SK-N-SH (cell line): Measurements from ENCODE around the gene TNS4. TPM values are rescaled to one million over a fixed set of nuclear protein-coding genes. Genes with fewer than 3 reads are reported as not detected.

ENCODE experiments used
- CTCF ChIA-PET: fragments of 300-600, 350-600 bp; formaldehyde crosslinking; extraction: SDS; loops from one replicate; lab custom pipeline; 2021; lab: Yijun Ruan, JAX
- POLR2A ChIA-PET: fragments of 350-600 bp; sonication (Branson Sonifier 250); formaldehyde crosslinking; extraction: SDS; loops from one replicate; lab custom pipeline; 2020; ENCODE audit warnings: antibody characterized with exemption, inconsistent platforms; lab: Yijun Ruan, JAX
- DNase-seq: peaks from one replicate; pipeline ENCODE4 v3.0.0; 2012
- H2AFZ ChIP-seq: fragments of 200-600 bp; sonication (generic); 2 replicates; pipeline ENCODE4 v1.8.1; 2016; ENCODE audit warnings: antibody characterized with exemption, mild to moderate bottlenecking, low read depth
- H3F3A ChIP-seq: fragments of 200-600 bp; sonication (generic); replicated peaks from 2 replicates; pipeline ENCODE3; 2016; ENCODE audit warnings: antibody characterized with exemption, mild to moderate bottlenecking; ENCODE audit not compliant: insufficient read depth
- H3K27ac ChIP-seq, 2 experiments: fragments of 200-500 bp in 1 of 2; fragments of 200-600 bp in 1 of 2; sonication (Bioruptor generic) in 1 of 2; sonication (generic), shearing (Covaris generic) in 1 of 2; 2 replicates each; pipeline versions ENCODE4 v1.5.1 to v1.6.1; 2014 to 2016; ENCODE audit warnings: low read depth in 2 of 2, inconsistent platforms in 1 of 2, low read length in 1 of 2, mild to moderate bottlenecking in 1 of 2, mixed read lengths in 1 of 2
- H3K27me3 ChIP-seq: fragments of 200-600 bp; sonication (generic), shearing (Covaris generic); 2 replicates; pipeline ENCODE4 v1.6.1; 2016; ENCODE audit warnings: mixed run types; ENCODE audit not compliant: insufficient read depth
- H3K36me3 ChIP-seq, 2 experiments: fragments of 200-500 bp in 1 of 2; fragments of 200-600 bp in 1 of 2; sonication (Bioruptor generic) in 1 of 2; sonication (generic) in 1 of 2; replicated peaks in 1 of 2; 2 replicates each; pipeline versions ENCODE3 to v1.5.1; 2014 to 2016; ENCODE audit warnings: low read length in 1 of 2, mild to moderate bottlenecking in 1 of 2; ENCODE audit not compliant: insufficient read depth in 2 of 2, control insufficient read depth in 1 of 2
- H3K4me1 ChIP-seq, 2 experiments: fragments of 200-500 bp in 1 of 2; fragments of 200-600 bp in 1 of 2; sonication (Bioruptor generic) in 1 of 2; sonication (generic), shearing (Covaris generic) in 1 of 2; 2 replicates each; pipeline versions ENCODE4 v1.5.1 to v1.6.1; 2014 to 2016; ENCODE audit warnings: low read depth in 1 of 2, low read length in 1 of 2, mixed run types in 1 of 2; ENCODE audit not compliant: insufficient read depth in 2 of 2, control insufficient read depth in 1 of 2
- H3K4me2 ChIP-seq: fragments of 200-600 bp; sonication (generic), shearing (Covaris generic); 2 replicates; pipeline ENCODE4 v1.6.1; 2017; ENCODE audit warnings: mixed run types
- H3K4me3 ChIP-seq, 2 experiments: fragments of 200-500 bp in 1 of 2; fragments of 200-600 bp in 1 of 2; sonication (Bioruptor generic) in 1 of 2; sonication (generic), shearing (Covaris generic) in 1 of 2; 2 replicates each; pipeline versions ENCODE4 v1.5.1 to v1.8.1; 2014 to 2016; ENCODE audit warnings: low read depth in 2 of 2, inconsistent platforms in 1 of 2, low read length in 1 of 2, mild to moderate bottlenecking in 1 of 2, mixed read lengths in 1 of 2, moderate library complexity in 1 of 2
- H3K79me2 ChIP-seq: fragments of 200-600 bp; sonication (generic); 2 replicates; pipeline ENCODE4 v1.8.1; 2017; ENCODE audit warnings: mild to moderate bottlenecking; ENCODE audit not compliant: insufficient read depth
- H3K9ac ChIP-seq: fragments of 200-600 bp; sonication (generic); 2 replicates; pipeline ENCODE4 v1.6.1; 2017; ENCODE audit warnings: mixed run types
- H3K9me2 ChIP-seq: fragments of 200-600 bp; sonication (generic); 2 replicates; pipeline ENCODE4 v1.6.1; 2017; ENCODE audit warnings: mixed run types
- H3K9me3 ChIP-seq: fragments of 200-600 bp; sonication (generic); 2 replicates; pipeline ENCODE4 v1.6.1; 2017; ENCODE audit warnings: mixed run types, mild to moderate bottlenecking, moderate library complexity
- H4K20me1 ChIP-seq: fragments of 200-600 bp; sonication (generic); 2 replicates; pipeline ENCODE4 v1.6.1; 2017; ENCODE audit warnings: mild to moderate bottlenecking, mixed run types; ENCODE audit not compliant: insufficient read depth
- ELF1 ChIP-seq: IDR thresholded peaks from 2 replicates; pipeline ENCODE4 v1.4.0; 2012
- EP300 ChIP-seq, 2 experiments: IDR thresholded peaks; 2 replicates each; pipeline versions ENCODE4 v1.4.0 to v1.6.1; 2012; ENCODE audit warnings: borderline replicate concordance in 1 of 2, low read depth in 1 of 2, low read length in 1 of 2
- GABPA ChIP-seq: IDR thresholded peaks from 2 replicates; pipeline ENCODE4 v1.4.0; 2012; ENCODE audit warnings: low read depth, mild to moderate bottlenecking
- JUND ChIP-seq: IDR thresholded peaks from 2 replicates; pipeline ENCODE4 v1.4.0; 2012
- MXI1 ChIP-seq: IDR thresholded peaks from 2 replicates; pipeline ENCODE4 v1.6.1; 2012; ENCODE audit warnings: mild to moderate bottlenecking, low read depth, low read length, improper control_type of control experiment
- RAD21 ChIP-seq: IDR thresholded peaks from 2 replicates; pipeline ENCODE4 v1.6.1; 2012; ENCODE audit warnings: mild to moderate bottlenecking, low read length
- RCOR1 ChIP-seq: fragments of 150-350 bp; IDR thresholded peaks from 2 replicates; pipeline ENCODE4 v1.6.1; 2017; ENCODE audit warnings: antibody characterized with exemption, low read length
- RXRA ChIP-seq: IDR thresholded peaks from 2 replicates; pipeline ENCODE4 v1.4.0; 2012; ENCODE audit warnings: low read depth, mild to moderate bottlenecking, borderline replicate concordance
- TCF12 ChIP-seq: IDR thresholded peaks from 2 replicates; pipeline ENCODE4 v1.4.0; 2012
- USF2 ChIP-seq: fragments of 150-350 bp; IDR thresholded peaks from 2 replicates; pipeline ENCODE4 v1.6.1; 2017; ENCODE audit warnings: antibody characterized with exemption, low read length, low read depth, borderline replicate concordance
- WGBS: methylation state at CpG from one replicate; pipeline ENCODE4 v1.1.6; 2017; ENCODE audit warnings: low lambda C conversion rate; 5-methylcytosine and 5-hydroxymethylcytosine counted together
- polyA plus RNA-seq, 3 experiments: library from polyadenylated mRNA; depleted of rRNA; stranded (reverse); fragments of >200 nt; gene quantifications; 2 replicates each; pipeline ENCODE4 v1.2.3, GENCODE V29; 2012
- TF ChIP-seq, protein P1 (sequence below): IDR thresholded peaks from 2 replicates; pipeline ENCODE4 v1.4.0; 2012; ENCODE audit warnings: low read depth
- TF ChIP-seq, protein P2 (sequence below): IDR thresholded peaks from 2 replicates; pipeline ENCODE4 v1.6.1; 2012; ENCODE audit warnings: mild to moderate bottlenecking, low read depth, low read length, moderate library complexity

The TNS4 gene
- polyA plus RNA-seq, 1 of the 3 experiments (the other 2 are of a cell fraction): not detected

DNA sequence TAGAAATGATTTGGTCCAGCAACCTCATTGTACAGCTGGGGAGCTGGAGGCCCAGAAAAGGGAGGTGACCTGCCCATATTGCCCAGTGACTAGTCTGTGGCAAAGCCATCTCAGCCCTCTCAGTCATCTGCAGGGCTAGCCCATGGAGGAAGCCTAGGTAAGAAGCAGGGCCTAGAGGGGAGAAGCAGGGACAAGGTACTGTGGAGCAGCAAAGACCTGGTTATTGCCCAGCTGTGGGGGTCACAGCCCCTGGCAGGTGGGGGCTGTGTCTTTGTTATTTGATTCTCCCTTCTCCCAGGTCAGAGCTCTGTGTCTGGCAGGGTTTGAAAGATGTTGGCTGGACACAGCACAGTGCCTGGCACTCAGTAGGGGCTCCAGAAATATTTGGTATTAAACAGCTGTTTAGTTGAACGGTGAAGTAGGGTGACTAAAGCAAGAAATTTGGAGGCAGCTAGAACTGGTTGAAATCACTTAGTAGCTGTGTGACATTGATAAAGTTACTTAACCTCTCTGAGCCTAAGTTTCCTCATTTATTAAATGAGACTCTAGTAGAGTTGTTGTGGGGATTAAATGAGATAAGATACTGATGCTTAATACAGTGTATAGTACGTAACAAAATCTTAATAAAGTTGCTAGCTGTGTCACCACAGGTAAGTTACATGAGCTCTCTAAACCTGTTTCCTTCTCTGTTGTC is 46.5 kb upstream of the TNS4 start:
- Histone ChIP-seq H3K4me3 (no peak overlapping the region), H3K4me2 (no peak overlapping the region), H3K27me3 (no peaks in the 10 kb centered on the region), H3K9me2 (no peaks in the 10 kb centered on the region), H4K20me1 (no peaks in the 10 kb centered on the region), H3K9me3 (no peaks in the 10 kb centered on the region), H3F3A (peaks cover 17% of the 10 kb centered on the region), H2AFZ (no peak overlapping the region), H3K9ac (no peak overlapping the region), H3K4me1 (peaks cover 17 to 71% of the 10 kb centered on the region in 2 experiments), H3K27ac (peak overlapping the region in 1 of 2 experiments; percentile 96; a peak in 1 of 4 replicates), H3K36me3 (no peaks in the 10 kb centered on the region), H3K79me2 (no peaks in the 10 kb centered on the region)
- DNase-seq: no peak
- TF ChIP-seq USF2 (no peak), ELF1 (no peak), MXI1 (no peak), RXRA (no peak), EP300 (IDR thresholded peaks at IDR 0.05; ENCODE audit: borderline replicate concordance in 1 of 2, low read depth in 1 of 2, low read length in 1 of 2) (no peak), TCF12 (no peak), RCOR1 (no peak), JUND (no peak), GABPA (no peak), RAD21 (no peak)
- TF ChIP-seq, protein P1, sequence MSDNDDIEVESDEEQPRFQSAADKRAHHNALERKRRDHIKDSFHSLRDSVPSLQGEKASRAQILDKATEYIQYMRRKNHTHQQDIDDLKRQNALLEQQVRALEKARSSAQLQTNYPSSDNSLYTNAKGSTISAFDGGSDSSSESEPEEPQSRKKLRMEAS: no peak
- TF ChIP-seq, protein P2, sequence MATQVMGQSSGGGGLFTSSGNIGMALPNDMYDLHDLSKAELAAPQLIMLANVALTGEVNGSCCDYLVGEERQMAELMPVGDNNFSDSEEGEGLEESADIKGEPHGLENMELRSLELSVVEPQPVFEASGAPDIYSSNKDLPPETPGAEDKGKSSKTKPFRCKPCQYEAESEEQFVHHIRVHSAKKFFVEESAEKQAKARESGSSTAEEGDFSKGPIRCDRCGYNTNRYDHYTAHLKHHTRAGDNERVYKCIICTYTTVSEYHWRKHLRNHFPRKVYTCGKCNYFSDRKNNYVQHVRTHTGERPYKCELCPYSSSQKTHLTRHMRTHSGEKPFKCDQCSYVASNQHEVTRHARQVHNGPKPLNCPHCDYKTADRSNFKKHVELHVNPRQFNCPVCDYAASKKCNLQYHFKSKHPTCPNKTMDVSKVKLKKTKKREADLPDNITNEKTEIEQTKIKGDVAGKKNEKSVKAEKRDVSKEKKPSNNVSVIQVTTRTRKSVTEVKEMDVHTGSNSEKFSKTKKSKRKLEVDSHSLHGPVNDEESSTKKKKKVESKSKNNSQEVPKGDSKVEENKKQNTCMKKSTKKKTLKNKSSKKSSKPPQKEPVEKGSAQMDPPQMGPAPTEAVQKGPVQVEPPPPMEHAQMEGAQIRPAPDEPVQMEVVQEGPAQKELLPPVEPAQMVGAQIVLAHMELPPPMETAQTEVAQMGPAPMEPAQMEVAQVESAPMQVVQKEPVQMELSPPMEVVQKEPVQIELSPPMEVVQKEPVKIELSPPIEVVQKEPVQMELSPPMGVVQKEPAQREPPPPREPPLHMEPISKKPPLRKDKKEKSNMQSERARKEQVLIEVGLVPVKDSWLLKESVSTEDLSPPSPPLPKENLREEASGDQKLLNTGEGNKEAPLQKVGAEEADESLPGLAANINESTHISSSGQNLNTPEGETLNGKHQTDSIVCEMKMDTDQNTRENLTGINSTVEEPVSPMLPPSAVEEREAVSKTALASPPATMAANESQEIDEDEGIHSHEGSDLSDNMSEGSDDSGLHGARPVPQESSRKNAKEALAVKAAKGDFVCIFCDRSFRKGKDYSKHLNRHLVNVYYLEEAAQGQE: no peak
- WGBS: 53% methylated on average over 2 of the region's 2 CpGs
- ChIA-PET POLR2A (interaction anchor here (0.8 kb wide), 1 partner anchor 9 kb away, joined by 5 read pairs; no protein-coding TSS in a partner anchor), CTCF (interaction anchor here (1.0 to 16.9 kb wide), 10 partner anchors 11 to 189 kb away, joined by 3 to 202 read pairs (median 4); partner anchors contain the start of gene IGFBP4)
